ENCODE results near the gene CLDN20.

Gene CLDN20

GRCh38 chr6:155259204-155259603 is 4.6 kb upstream of the CLDN20 start:
- TF ChIP-seq SPI1 (IDR thresholded peaks at IDR 0.05; ENCODE audit: borderline replicate concordance, low read depth), result no peak
- TF ChIP-seq POLR2AphosphoS5 (IDR thresholded peaks at IDR 0.05; ENCODE audit: low read depth), result no peak
- TF ChIP-seq REST (IDR thresholded peaks at IDR 0.05; ENCODE audit: insufficient replicate concordance, low read depth), result no peak
- TF ChIP-seq GABPA (IDR thresholded peaks at IDR 0.05; ENCODE audit: low read depth), result no peak
- TF ChIP-seq CTCF (IDR thresholded peaks at IDR 0.05; ENCODE audit: insufficient read depth, low read length), result no peak
- no peak for DNase-seq (ENCODE audit: low read depth in 1 of 2, low spot score in 1 of 2)

GRCh38 chr6:155259897-155260296 is 3.9 kb upstream of the CLDN20 start:
- no peak for DNase-seq (ENCODE audit: low read depth in 1 of 2, low spot score in 1 of 2)
- TF ChIP-seq CTCF (IDR thresholded peaks at IDR 0.05; ENCODE audit: insufficient read depth, low read length) (no peak), POLR2AphosphoS5 (IDR thresholded peaks at IDR 0.05; ENCODE audit: low read depth) (no peak), GABPA (IDR thresholded peaks at IDR 0.05; ENCODE audit: low read depth) (no peak), SPI1 (IDR thresholded peaks at IDR 0.05; ENCODE audit: borderline replicate concordance, low read depth) (no peak), REST (IDR thresholded peaks at IDR 0.05; ENCODE audit: insufficient replicate concordance, low read depth) (no peak)
- no peaks in the 10 kb centered on the region for H3K27me3 ChIP-seq (ENCODE audit: insufficient read depth, poor library complexity, severe bottlenecking)
- no peak overlapping the region for H3K27ac ChIP-seq (replicated peaks)
- no peak overlapping the region for H3K4me3 ChIP-seq (replicated peaks; ENCODE audit: insufficient read depth, low read length)

More at GRCh38 chr6:155259204-155259603, 4.6 kb upstream of the CLDN20 start:
- H3K27ac ChIP-seq (replicated peaks), result no peak overlapping the region
- H3K27me3 ChIP-seq (ENCODE audit: insufficient read depth, poor library complexity, severe bottlenecking), result no peaks in the 10 kb centered on the region
- no peak overlapping the region for H3K4me3 ChIP-seq (replicated peaks; ENCODE audit: insufficient read depth, low read length)

GRCh38 chr6:155260686-155261085 is 3.1 kb upstream of the CLDN20 start:
- no peak for DNase-seq (ENCODE audit: low read depth in 1 of 2, low spot score in 1 of 2)
- TF ChIP-seq CTCF (IDR thresholded peaks at IDR 0.05; ENCODE audit: insufficient read depth, low read length) (no peak), SPI1 (IDR thresholded peaks at IDR 0.05; ENCODE audit: borderline replicate concordance, low read depth) (no peak), POLR2AphosphoS5 (IDR thresholded peaks at IDR 0.05; ENCODE audit: low read depth) (no peak), GABPA (IDR thresholded peaks at IDR 0.05; ENCODE audit: low read depth) (no peak), REST (IDR thresholded peaks at IDR 0.05; ENCODE audit: insufficient replicate concordance, low read depth) (no peak)
- Histone ChIP-seq H3K27ac (replicated peaks) (no peak overlapping the region), H3K4me3 (replicated peaks; ENCODE audit: insufficient read depth, low read length) (no peak overlapping the region), H3K27me3 (ENCODE audit: insufficient read depth, poor library complexity, severe bottlenecking) (no peaks in the 10 kb centered on the region)

Data from HL-60 (cell line).